Mucosa of stomach (tissue), 1 donor: ENCODE results near the gene KIFC3.

Source experiments
- H3K27me3 ChIP-seq: one replicate; pipeline ENCODE4 v1.7.0; 2013; ENCODE audit warnings: mild to moderate bottlenecking, low read length; ENCODE audit not compliant: control insufficient read depth, insufficient read depth
- H3K36me3 ChIP-seq: one replicate; pipeline ENCODE4 v1.7.0; 2013; ENCODE audit warnings: low read length; ENCODE audit not compliant: control insufficient read depth, insufficient read depth
- H3K4me1 ChIP-seq: one replicate; pipeline ENCODE4 v1.7.0; 2013; ENCODE audit warnings: mild to moderate bottlenecking, low read length; ENCODE audit not compliant: control insufficient read depth, insufficient read depth
- H3K4me3 ChIP-seq: one replicate; pipeline ENCODE4 v1.7.0; 2013; ENCODE audit warnings: low read length
- H3K9ac ChIP-seq: one replicate; pipeline ENCODE4 v1.7.0; 2013; ENCODE audit warnings: mild to moderate bottlenecking, low read length, moderate library complexity
- H3K9me3 ChIP-seq: one replicate; pipeline ENCODE4 v1.7.0; 2013; ENCODE audit warnings: mild to moderate bottlenecking, low read length, moderate library complexity; ENCODE audit not compliant: control insufficient read depth
- donor health status: Pancreatic carcinoma.

KIFC3 gene

DNA sequence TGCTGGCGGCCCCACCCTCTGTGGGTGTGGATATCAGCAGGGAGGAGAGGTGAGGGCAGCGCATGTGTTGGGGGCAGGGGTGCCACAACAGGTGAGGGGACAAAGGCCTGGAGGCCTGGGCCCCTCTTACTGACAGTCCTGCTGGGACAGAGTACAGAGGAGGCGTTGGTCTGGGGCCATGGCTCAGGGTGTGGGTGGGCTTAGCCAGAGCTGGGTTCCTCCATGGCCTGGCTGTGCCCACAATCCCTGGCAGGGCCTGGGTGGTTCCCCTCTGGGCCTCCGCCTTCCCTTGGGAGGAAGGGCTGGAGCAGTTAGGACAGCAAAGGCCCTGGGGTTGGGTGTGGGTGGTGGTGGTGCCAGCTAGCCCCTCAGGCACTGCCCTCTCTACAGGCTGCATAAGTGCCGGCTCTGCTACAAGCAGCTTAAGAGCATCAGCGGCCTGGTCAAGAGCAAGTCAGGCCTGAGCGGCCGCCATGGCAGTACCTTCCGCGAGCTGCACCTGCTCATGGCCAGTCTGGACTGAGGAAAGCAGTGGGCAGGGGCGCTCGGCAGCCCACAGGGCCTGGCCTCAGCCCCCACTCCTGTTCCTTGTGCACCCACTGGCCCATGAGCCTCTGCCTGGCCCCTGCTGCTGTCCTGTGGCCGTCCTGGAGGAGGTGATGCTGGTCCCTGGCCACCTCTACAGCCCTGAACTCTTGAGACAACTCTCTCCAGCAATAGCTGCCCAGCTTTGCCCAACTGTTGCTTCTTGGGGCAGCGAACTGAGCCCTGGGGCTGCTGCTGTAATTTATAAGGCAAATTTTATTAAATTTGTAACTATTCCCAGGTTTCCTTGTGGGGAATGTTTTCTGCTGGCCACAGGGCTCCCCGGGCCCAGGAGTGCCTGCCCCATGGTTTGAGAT lies 45.6 kb downstream of the KIFC3 start:
- no peaks in the 10 kb centered on the region for H3K27me3 ChIP-seq
- no peaks in the 10 kb centered on the region for H3K36me3 ChIP-seq
- H3K4me3 ChIP-seq, result no peak overlapping the region
- no peaks in the 10 kb centered on the region for H3K9me3 ChIP-seq
- H3K4me1 ChIP-seq, result no peaks in the 10 kb centered on the region
- H3K9ac ChIP-seq, result no peak overlapping the region

DNA sequence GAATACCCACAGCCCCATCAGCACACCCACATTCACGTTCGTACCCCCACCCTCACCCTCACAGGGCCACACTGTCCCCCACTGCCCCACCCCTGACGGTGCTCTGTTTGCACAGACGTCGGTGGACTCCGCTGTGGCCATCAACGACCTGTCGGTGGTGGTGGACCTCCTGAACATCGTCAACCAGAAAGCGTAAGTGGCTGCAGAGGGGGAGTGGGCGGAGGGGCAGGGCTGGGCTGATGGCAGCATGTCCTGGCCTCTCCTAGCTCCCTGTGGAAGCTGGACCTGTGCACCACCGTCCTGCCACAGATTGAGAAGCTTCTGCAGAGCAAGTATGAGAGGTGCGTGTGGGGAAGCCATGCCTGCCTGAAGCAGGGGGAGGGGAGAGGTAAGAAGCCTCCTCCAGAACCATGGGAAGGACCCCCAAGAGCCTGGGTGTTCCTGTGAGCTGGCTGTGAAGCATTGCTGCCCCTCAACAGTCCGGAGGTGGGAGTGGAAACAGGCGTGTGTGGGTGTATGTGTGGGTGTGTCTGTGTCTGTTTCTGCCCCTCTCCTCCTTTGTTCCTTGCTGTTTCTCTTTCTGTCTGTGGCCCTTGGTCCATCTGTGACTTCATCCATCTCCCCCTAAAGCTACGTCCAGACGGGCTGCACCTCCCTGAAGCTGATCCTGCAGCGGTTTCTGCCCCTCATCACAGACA lies 46.4 kb downstream of the KIFC3 start:
- no peaks in the 10 kb centered on the region for H3K9me3 ChIP-seq
- H3K36me3 ChIP-seq, result no peaks in the 10 kb centered on the region
- H3K9ac ChIP-seq, result no peak overlapping the region

DNA sequence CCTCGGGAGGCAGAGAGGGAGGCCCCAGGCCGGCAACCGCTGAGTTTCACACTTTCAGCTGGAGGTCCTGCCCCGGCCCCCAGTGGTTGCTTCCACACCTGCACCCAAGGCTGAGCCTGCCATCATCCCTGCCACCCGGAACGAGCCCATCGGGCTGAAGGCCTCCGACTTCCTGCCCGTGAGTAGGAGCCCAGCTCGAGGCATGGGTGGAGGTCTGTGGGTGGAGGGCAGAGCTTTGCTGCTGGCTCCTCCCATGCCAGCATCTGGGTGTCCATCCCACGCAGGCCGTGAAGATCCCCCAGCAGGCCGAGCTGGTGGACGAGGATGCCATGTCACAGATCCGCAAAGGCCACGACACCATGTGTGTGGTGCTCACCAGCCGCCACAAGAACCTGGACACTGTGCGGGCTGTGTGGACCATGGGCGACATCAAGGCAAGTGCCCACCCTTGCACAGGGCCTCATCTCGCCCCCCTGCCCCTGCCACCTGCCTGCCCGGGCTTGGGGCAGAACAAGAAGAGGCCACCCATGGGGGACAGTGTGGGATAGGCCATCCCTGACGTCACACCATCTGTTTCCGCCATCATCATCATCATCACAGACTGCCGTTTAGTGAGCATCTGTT lies 47.1 kb downstream of the KIFC3 start:
- Histone ChIP-seq H3K27me3 (no peaks in the 10 kb centered on the region), H3K9me3 (no peaks in the 10 kb centered on the region), H3K4me1 (no peaks in the 10 kb centered on the region), H3K4me3 (no peak overlapping the region), H3K9ac (no peak overlapping the region), H3K36me3 (no peaks in the 10 kb centered on the region)

More for the DNA sequence above, 46.4 kb downstream of the KIFC3 start:
- Histone ChIP-seq H3K4me1 (no peaks in the 10 kb centered on the region), H3K27me3 (no peaks in the 10 kb centered on the region), H3K4me3 (no peak overlapping the region)

DNA sequence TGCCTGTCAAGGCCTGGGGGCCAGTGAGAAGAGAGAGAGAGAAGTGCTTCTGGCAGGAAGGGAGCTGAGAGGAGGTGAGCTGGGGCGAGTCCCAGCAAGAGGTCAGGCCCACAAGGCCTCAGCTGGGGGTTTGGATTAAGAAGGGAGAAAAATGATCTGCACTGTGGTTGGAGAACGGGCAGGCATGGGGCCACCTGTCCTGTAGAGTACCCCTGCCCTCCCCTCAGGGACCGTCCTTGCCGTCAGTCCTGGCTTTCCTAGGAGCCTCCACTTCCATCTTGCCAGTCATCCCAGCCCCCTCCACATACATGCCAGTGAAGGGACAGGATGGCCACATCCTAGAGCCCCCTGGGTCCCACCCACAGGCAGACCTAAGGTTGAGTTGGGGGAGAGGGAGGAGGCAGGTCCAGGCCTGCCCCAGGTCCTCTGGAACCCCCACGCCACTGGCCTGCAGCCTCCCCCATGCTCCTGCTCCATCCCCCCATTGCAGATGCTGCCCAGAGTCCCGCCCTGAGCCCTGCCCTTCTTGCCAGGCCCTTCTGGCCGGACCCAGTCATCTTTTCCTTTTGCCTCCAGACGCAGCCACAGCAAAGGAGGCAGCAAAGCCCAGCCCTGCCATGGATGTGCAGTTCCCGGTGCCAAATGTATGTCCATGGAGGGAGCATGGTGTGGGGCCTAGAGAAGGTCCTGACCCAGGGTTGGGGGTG lies 47.8 kb downstream of the KIFC3 start:
- Histone ChIP-seq H3K9me3 (no peaks in the 10 kb centered on the region), H3K4me1 (no peaks in the 10 kb centered on the region), H3K9ac (no peak overlapping the region), H3K4me3 (no peak overlapping the region), H3K27me3 (no peaks in the 10 kb centered on the region), H3K36me3 (no peaks in the 10 kb centered on the region)

DNA sequence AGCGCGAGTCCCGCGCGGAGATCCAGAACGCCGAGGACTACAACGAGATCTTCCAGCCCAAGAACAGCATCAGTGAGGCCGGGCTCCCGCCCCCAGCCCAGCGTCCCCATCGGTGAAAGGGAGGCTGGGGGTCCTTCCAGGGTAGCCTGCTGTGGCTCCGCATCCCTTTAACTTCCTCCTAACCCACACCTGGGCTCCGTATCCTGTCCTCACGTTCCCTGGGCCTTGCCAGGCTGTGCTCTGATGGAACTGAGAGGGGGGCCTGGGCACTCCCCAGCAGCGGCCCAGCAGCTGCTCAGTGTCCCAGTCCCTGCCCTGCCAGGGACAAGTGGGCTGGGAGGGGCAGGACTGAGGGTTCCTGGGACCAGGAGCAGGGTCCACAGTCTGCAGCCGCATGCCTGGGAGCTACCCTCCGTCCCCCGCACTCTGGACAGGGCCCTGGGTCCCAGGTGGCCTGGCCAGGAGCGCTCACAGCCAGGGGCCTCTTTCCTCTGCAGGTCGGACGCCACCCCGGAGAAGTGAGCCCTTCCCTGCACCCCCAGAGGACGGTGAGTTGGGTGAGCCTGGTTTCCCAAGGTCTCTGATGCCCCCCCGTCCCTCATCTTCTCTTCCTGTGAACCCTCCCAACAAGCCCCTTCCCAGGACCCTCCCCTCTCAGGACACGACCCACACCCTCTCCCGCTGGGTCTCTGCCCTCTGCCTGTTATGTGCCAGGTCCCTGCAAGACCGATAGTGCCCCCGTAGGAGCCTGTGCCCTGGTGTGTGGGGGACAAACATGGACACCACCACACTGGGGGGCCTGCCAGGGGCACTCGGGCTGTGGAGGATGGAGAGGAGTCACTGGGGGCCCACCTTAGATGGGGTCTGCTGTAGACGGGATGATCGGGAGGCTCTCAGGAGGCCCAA lies 48.6 kb downstream of the KIFC3 start:
- H3K4me1 ChIP-seq, result no peaks in the 10 kb centered on the region
- H3K4me3 ChIP-seq, result no peak overlapping the region
- no peaks in the 10 kb centered on the region for H3K27me3 ChIP-seq
- H3K36me3 ChIP-seq, result no peaks in the 10 kb centered on the region
- no peaks in the 10 kb centered on the region for H3K9me3 ChIP-seq
- H3K9ac ChIP-seq, result no peak overlapping the region

DNA sequence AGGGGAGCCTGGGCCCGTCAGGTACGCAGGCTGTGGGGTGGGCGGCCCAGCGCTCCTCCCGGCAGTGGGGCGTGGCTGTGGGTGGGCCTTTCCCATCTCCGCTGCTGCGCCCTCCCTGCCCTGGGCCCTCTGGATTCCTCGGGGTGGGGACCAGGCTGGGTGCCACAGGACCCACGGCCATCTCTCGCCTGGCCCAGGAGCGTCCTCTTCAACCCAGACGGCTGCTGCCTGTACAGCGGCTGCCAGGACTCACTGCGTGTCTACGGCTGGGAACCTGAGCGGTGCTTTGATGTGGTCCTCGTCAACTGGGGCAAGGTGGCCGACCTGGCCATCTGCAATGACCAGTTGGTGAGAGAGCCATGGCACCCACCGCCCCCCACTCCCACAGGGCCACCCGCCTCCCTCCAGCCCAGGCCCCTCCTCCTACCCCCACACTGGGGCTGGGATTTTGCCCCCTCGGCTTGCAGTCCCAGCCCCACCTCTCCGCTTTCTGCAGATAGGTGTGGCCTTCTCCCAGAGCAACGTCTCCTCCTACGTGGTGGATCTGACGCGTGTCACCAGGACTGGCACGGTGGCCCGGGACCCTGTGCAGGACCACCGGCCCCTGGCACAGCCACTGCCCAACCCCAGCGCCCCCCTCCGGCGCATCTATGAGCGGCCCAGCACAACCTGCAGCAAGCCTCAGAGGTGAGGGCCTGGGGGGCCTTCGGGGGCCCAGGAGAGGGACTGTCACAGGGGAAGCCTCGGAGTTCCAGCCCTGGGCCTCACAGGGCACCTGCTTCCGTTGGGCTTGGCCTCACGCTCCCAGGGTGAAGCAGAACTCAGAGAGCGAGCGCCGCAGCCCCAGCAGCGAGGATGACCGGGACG lies 49.5 kb downstream of the KIFC3 start:
- no peaks in the 10 kb centered on the region for H3K36me3 ChIP-seq

DNA sequence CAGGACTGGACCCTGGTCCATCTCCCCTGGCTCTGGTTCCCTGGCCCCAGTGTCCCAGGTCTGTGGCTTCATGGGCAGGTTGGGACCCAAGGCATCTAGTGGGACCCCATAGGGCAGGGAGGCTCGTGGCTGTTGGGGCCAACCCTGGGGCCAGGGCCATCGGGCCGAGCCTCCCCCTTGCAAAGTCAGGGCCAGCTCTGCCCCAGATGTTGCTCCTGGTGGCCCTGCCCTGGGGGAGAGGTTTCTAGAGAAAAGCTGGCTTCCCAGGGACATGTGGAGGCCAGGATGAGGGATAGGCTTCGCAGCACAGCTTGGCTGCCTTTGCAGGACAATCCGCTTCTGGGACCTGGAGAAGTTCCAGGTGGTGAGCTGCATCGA lies 50.1 kb downstream of the KIFC3 start:
- Histone ChIP-seq H3K27me3 (no peaks in the 10 kb centered on the region), H3K9me3 (no peaks in the 10 kb centered on the region), H3K36me3 (no peaks in the 10 kb centered on the region), H3K9ac (no peak overlapping the region), H3K4me1 (no peaks in the 10 kb centered on the region), H3K4me3 (no peak overlapping the region)

More for the DNA sequence above, 49.5 kb downstream of the KIFC3 start:
- no peak overlapping the region for H3K4me3 ChIP-seq
- no peaks in the 10 kb centered on the region for H3K9me3 ChIP-seq
- H3K4me1 ChIP-seq, result no peaks in the 10 kb centered on the region
- H3K27me3 ChIP-seq, result no peaks in the 10 kb centered on the region
- no peak overlapping the region for H3K9ac ChIP-seq

DNA sequence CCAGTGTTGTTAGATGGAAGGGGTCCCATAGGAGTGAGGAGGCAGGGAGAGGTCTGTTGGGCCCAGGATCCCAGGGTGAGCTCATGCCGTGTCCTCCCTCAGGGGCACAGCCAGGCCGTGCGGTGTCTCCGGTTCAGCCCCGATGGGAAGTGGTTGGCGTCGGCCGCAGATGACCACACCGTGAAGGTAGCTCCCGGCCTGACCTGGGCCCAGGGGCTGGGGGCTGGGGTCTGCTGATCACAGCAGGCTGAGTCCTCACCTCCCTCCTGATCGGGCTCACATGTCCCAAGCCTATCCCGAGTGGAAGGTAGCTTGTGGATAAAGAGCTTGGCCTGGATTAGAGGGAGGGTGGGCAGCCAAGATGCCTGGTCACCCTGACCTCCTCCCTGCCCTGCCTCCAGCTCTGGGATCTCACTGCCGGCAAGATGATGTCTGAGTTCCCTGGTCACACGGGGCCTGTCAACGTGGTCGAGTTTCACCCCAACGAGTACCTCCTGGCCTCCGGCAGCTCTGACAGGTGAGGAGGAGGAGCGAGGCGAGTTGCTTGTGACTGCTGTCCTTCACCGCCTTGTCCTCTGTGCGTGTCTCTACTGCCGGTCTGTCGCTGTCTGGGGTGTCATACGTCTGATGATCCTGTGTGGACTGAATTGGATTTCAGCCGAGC lies 50.6 kb downstream of the KIFC3 start:
- Histone ChIP-seq H3K27me3 (no peaks in the 10 kb centered on the region), H3K4me1 (no peaks in the 10 kb centered on the region), H3K4me3 (no peak overlapping the region), H3K36me3 (no peaks in the 10 kb centered on the region), H3K9ac (no peak overlapping the region), H3K9me3 (no peaks in the 10 kb centered on the region)

DNA sequence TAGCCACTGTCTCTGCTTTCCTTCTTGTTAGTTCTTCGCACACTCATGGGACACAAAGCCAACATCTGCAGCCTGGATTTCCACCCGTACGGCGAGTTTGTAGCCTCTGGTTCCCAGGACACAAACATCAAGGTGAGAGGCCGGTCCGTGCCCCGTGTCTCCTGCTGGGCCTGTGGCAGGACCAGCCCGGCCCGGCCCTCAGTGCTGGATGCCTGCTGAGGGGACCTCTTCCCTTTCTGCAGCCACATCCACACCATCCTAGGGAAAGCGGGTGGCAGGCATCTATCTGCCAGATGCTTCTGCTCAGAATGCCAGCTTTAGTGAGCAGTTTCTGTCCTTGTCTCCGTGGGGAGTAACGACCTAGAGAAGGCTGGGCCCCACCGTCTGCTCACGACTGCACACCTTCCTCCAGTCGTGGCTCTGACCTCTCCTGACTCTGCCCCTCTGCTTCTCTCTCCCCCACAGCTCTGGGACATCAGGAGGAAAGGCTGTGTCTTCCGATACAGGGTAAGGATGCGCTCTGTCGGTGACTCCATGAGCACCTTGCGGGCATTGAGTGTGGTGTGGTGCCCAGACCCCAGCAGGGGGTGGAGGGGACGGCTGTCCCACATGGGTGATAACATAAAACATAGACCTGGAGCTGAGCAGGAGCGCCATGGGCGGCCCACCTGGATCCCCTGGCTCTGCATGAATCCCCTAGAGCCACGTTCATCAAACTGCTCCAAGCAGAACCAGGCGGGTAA lies 51.3 kb downstream of the KIFC3 start:
- no peak overlapping the region for H3K9ac ChIP-seq

More for the DNA sequence above, 51.3 kb downstream of the KIFC3 start:
- no peak overlapping the region for H3K4me3 ChIP-seq
- H3K27me3 ChIP-seq, result no peaks in the 10 kb centered on the region
- no peaks in the 10 kb centered on the region for H3K36me3 ChIP-seq
- no peaks in the 10 kb centered on the region for H3K4me1 ChIP-seq
- no peaks in the 10 kb centered on the region for H3K9me3 ChIP-seq
